Calu3 (cell line): ENCODE results near the gene TTC28. TPM values are rescaled to one million over a fixed set of nuclear protein-coding genes. Genes with fewer than 3 reads are reported as not detected.

Experiments used
- BruUV-seq: library from RNA; stranded (reverse); fragments of 400-500 nt; replicated peaks from 2 replicates; lab custom pipeline; 2021; lab: Mats Ljungman, UMichigan
- CTCF ChIA-PET: fragments of 300-600 bp; sonication (Branson Sonifier 250); formaldehyde crosslinking; loops from one replicate; lab custom pipeline; 2022; ENCODE audit warnings: antibody characterized with exemption; lab: Charles Lee
- DNase-seq: peaks from one replicate; pipeline ENCODE4 v3.0.0; 2022
- H3K27ac Mint-ChIP-seq: one replicate; pipeline ENCODE4 v1.8.0; 2022; ENCODE audit warnings: mixed read lengths; ENCODE audit not compliant: unreplicated experiment
- H3K27me3 Mint-ChIP-seq: one replicate; pipeline ENCODE4 v1.8.0; 2022; ENCODE audit warnings: mixed read lengths; ENCODE audit not compliant: unreplicated experiment
- H3K36me3 Mint-ChIP-seq: one replicate; pipeline ENCODE4 v1.8.0; 2022; ENCODE audit warnings: mild to moderate bottlenecking, moderate library complexity, mixed read lengths; ENCODE audit not compliant: insufficient read depth, unreplicated experiment
- H3K4me1 Mint-ChIP-seq: one replicate; pipeline ENCODE4 v1.8.0; 2022; ENCODE audit warnings: mild to moderate bottlenecking, low read depth, mixed read lengths; ENCODE audit not compliant: unreplicated experiment
- H3K4me3 Mint-ChIP-seq: one replicate; pipeline ENCODE4 v1.8.0; 2022; ENCODE audit warnings: mild to moderate bottlenecking, low read depth, moderate library complexity, mixed read lengths; ENCODE audit not compliant: unreplicated experiment
- H3K9me3 Mint-ChIP-seq: one replicate; pipeline ENCODE4 v1.8.0; 2022; ENCODE audit warnings: low read depth, mixed read lengths; ENCODE audit not compliant: unreplicated experiment
- intact Hi-C: fragments of 100-400 bp; cut with micrococcal nuclease; formaldehyde crosslinking; loops from one replicate; pipeline ENCODE4 v1.10.0; 2022; ENCODE audit not compliant: unreplicated experiment
- total RNA-seq: library from RNA; stranded (reverse); gene quantifications from 2 replicates; pipeline ENCODE4 v1.2.3, GENCODE V29; 2022
- TF ChIP-seq, protein P1 (sequence below): fragments of 200-600 bp; IDR thresholded peaks from one replicate; pipeline ENCODE4 v1.8.0; 2022; ENCODE audit warnings: antibody characterized with exemption; ENCODE audit not compliant: unreplicated experiment

Gene TTC28
- total RNA-seq, 1 experiment from 2014 or later, result 5.2 TPM

DNA sequence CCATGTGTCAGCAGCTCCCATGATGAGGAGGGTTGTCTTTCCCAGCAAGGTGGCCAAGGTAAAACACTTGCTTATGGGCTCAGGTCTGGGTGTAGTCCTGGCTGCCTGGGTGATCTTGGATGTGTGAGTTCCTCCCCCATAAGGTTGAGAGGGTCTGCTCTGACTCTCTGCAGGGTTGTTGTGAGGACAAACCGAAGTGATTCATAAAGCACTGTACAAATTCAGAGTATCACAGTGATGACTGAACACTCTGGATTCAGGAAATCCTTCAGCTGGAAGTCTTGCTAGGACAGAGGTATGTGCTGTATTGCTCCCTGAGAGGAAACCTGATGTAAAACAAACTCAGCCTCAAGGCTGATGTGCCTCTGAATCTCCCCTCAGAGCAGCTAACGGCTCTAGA, 539.7 kb downstream of the TTC28 start:
- no peaks in the 10 kb centered on the region for H3K9me3 Mint-ChIP-seq
- TF ChIP-seq, protein P1, sequence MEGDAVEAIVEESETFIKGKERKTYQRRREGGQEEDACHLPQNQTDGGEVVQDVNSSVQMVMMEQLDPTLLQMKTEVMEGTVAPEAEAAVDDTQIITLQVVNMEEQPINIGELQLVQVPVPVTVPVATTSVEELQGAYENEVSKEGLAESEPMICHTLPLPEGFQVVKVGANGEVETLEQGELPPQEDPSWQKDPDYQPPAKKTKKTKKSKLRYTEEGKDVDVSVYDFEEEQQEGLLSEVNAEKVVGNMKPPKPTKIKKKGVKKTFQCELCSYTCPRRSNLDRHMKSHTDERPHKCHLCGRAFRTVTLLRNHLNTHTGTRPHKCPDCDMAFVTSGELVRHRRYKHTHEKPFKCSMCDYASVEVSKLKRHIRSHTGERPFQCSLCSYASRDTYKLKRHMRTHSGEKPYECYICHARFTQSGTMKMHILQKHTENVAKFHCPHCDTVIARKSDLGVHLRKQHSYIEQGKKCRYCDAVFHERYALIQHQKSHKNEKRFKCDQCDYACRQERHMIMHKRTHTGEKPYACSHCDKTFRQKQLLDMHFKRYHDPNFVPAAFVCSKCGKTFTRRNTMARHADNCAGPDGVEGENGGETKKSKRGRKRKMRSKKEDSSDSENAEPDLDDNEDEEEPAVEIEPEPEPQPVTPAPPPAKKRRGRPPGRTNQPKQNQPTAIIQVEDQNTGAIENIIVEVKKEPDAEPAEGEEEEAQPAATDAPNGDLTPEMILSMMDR, result no peak
- DNase-seq, result no peak
- H3K4me1 Mint-ChIP-seq, result no peaks in the 10 kb centered on the region
- BruUV-seq, result no TSS peak
- H3K27ac Mint-ChIP-seq, result no peak overlapping the region
- no peak overlapping the region for H3K4me3 Mint-ChIP-seq
- H3K36me3 Mint-ChIP-seq, result no peaks in the 10 kb centered on the region
- peaks cover 55% of the 10 kb centered on the region for H3K27me3 Mint-ChIP-seq
- CTCF ChIA-PET, result no interaction called here
- intact Hi-C loops, result no loop called here

DNA sequence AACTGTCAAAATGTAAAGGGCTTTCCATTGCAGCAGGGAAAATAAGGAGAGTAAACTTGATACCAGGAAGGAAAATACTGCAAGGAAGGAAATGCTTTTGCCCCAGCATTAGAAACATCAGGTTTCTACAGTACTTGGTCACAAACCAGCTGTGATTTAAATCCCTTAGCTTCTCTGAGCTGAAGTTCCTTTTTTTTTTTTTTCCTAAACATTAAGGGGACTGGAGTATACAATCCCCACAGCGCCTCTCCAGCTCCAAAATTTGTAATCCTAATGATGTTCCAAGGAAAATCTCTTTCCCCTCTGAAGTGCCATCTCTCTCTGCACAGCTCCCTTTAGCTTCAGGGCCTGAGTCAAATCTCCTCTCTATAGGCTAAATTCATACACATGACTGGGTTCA, 540.1 kb downstream of the TTC28 start:
- Mint-ChIP-seq H3K27ac (no peak overlapping the region), H3K4me3 (no peak overlapping the region), H3K4me1 (no peaks in the 10 kb centered on the region), H3K27me3 (peaks cover 50% of the 10 kb centered on the region), H3K9me3 (no peaks in the 10 kb centered on the region), H3K36me3 (no peaks in the 10 kb centered on the region)
- DNase-seq, result no peak
- TF ChIP-seq, protein P1, result no peak
- CTCF ChIA-PET, result no interaction called here
- intact Hi-C loops, result no loop called here
- no TSS peak for BruUV-seq

- Mint-ChIP-seq H3K4me3 (no peak overlapping the region), H3K27me3 (peaks cover 28% of the 10 kb centered on the region), H3K4me1 (no peaks in the 10 kb centered on the region), H3K27ac (no peak overlapping the region), H3K36me3 (no peaks in the 10 kb centered on the region), H3K9me3 (no peaks in the 10 kb centered on the region)
- BruUV-seq, result no TSS peak
- intact Hi-C loops, result no loop called here
- CTCF ChIA-PET, result no interaction called here
- DNase-seq, result no peak
- TF ChIP-seq, protein P1, result no peak
Observed at GRCh38 chr22:28137036-28137435, 542.6 kb downstream of the TTC28 start.

DNA sequence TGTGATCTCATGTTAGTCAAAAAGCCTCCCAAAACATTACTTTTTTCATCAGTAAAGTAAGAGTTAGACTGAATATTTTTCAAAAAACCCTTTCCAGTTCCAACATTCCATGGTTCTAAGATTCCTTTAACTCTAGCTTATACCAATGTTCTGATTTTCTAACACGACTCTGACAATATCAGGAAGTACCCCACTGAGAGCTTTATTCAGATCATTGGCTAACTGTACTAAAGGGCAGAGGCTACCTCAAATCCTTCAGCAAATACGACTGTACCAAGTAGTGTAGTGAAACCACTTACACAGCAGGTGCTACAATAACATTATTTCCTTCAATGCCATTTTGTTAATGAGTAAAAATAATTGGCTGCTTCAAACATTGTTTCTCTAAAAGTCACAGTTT, 547.2 kb downstream of the TTC28 start:
- Mint-ChIP-seq H3K9me3 (no peaks in the 10 kb centered on the region), H3K4me3 (no peak overlapping the region), H3K27ac (no peak overlapping the region), H3K4me1 (no peaks in the 10 kb centered on the region), H3K27me3 (peaks cover 20% of the 10 kb centered on the region), H3K36me3 (no peaks in the 10 kb centered on the region)
- TF ChIP-seq, protein P1, result no peak
- BruUV-seq, result no TSS peak
- intact Hi-C loops, result no loop called here
- CTCF ChIA-PET, result no interaction called here
- DNase-seq, result no peak
